Thoracic aorta (tissue), 2 donors: Measurements from ENCODE around the gene AJM1. TPM values are rescaled to one million over a fixed set of nuclear protein-coding genes. Genes with fewer than 3 reads are reported as not detected.
A peak's percentile ranks its signal among the peaks of the same experiment; 100 is the strongest.

Source experiments
- ATAC-seq: fragments of 150-250 bp; one replicate; pipeline ENCODE4 v1.8.0; 2017; ENCODE audit warnings: low read depth; ENCODE audit not compliant: insufficient number of reproducible peaks, low FRiP score
- DNase-seq: peaks from one replicate; pipeline ENCODE4 v3.0.0-alpha.2; 2020; ENCODE audit warnings: low spot score
- H3K27ac ChIP-seq, 2 donors: fragments of 200-600 bp; sonication (generic); 1 replicate in 1 of 2; 2 replicates in 1 of 2; pipeline ENCODE4 v1.5.1; 2016; ENCODE audit warnings: mild to moderate bottlenecking in 2 of 2, moderate library complexity in 2 of 2
- H3K27me3 ChIP-seq: fragments of 200-600 bp; sonication (generic); replicated peaks from 2 replicates; pipeline ENCODE4 v1.6.0; 2016; ENCODE audit warnings: mild to moderate bottlenecking; ENCODE audit not compliant: insufficient read depth
- H3K36me3 ChIP-seq: fragments of 200-600 bp; sonication (generic); one replicate; pipeline ENCODE4 v1.5.1; 2016
- H3K4me1 ChIP-seq, 2 donors: fragments of 200-600 bp; sonication (generic); 1 replicate in 1 of 2; 2 replicates in 1 of 2; pipeline versions ENCODE4 v1.5.1 to v1.6.0; 2016; ENCODE audit warnings: low read depth in 2 of 2, mild to moderate bottlenecking in 1 of 2; ENCODE audit not compliant: control insufficient read depth in 1 of 2
- H3K4me3 ChIP-seq: fragments of 200-600 bp; sonication (generic); 2 replicates; pipeline ENCODE4 v1.5.1; 2016; ENCODE audit warnings: mild to moderate bottlenecking
- H3K9me3 ChIP-seq: fragments of 200-600 bp; sonication (generic); 2 replicates; pipeline ENCODE4 v1.5.1; 2016
- total RNA-seq, 2 donors: library from RNA; depleted of rRNA; stranded (reverse); fragments of >200 nt; gene quantifications; one replicate each; pipeline versions ENCODE4 v1.1.0 to v1.2.3, GENCODE V29; 2016
- TF ChIP-seq, protein P1 (sequence below): fragments of 200-600 bp; sonication (generic); IDR thresholded peaks from one replicate; pipeline ENCODE4 v1.5.1; 2019; ENCODE audit warnings: antibody characterized with exemption

The AJM1 gene
- total RNA-seq, 2 donors from 2014 or later, result 7.3 to 9.2 TPM

DNA sequence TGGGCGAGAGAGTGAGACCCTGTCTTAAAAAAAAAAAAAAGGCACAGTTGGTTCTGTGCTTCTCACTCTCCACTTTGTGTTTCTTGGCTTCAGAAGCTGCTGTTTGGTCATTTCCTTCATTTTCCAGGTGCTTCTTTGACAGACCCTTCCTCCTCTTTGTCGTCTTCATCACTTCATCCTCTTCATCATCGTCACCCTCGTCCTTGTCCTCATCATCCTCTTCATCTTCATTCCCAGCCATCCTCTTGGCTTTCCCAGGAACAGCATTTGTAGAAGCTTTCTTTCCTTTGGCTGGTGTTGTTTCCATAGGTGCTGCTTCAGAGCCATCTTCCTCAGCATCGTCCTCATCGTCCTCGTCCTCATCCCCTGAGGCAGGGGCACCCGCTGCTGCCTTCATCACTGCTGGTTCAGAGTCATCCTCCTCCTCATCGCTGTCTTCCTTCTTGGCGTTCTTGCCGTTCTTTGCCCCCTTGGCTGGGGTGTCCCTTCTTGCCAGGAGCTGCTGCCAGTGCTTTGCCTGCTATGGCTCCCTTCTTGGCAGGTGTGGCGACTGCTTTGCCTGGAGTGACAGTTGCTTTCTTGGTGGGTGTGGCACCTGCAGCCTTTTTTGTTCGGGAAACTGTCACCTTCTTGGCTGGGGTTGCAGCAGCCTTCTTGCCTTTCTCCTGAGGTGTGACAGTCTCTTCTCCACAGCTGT lies 27.4 kb upstream of the AJM1 start:
- no peak overlapping the region for H3K27ac ChIP-seq
- no peak for ATAC-seq

DNA sequence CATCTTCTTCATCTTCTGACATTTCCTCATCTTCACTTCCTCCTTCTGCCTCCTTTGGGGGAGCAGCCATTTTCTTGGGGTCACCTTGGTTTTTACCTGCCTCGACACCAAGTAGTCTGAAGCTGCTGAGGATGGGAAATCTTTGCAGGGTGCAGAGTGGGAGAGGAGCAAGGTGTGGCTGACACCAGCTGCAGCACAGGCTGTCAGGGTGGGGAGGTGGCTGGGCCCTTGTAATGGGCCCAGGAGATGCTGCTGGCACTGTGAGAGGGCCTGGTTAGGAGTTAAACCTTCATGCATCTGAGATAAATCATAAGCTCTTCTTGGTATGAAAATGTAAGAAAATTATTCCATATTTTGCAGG lies 26.9 kb upstream of the AJM1 start:
- DNase-seq (no peak), ATAC-seq (no peak)
- TF ChIP-seq, protein P1, sequence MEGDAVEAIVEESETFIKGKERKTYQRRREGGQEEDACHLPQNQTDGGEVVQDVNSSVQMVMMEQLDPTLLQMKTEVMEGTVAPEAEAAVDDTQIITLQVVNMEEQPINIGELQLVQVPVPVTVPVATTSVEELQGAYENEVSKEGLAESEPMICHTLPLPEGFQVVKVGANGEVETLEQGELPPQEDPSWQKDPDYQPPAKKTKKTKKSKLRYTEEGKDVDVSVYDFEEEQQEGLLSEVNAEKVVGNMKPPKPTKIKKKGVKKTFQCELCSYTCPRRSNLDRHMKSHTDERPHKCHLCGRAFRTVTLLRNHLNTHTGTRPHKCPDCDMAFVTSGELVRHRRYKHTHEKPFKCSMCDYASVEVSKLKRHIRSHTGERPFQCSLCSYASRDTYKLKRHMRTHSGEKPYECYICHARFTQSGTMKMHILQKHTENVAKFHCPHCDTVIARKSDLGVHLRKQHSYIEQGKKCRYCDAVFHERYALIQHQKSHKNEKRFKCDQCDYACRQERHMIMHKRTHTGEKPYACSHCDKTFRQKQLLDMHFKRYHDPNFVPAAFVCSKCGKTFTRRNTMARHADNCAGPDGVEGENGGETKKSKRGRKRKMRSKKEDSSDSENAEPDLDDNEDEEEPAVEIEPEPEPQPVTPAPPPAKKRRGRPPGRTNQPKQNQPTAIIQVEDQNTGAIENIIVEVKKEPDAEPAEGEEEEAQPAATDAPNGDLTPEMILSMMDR, result no peak
- Histone ChIP-seq H3K36me3 (peaks cover 7% of the 10 kb centered on the region), H3K27ac (no peak overlapping the region), H3K4me1 (peaks cover 0 to 6% of the 10 kb centered on the region in 2 donors), H3K27me3 (no peaks in the 10 kb centered on the region), H3K9me3 (no peaks in the 10 kb centered on the region), H3K4me3 (no peak overlapping the region)

More for the DNA sequence above, 27.4 kb upstream of the AJM1 start:
- Histone ChIP-seq H3K4me3 (no peak overlapping the region), H3K9me3 (no peaks in the 10 kb centered on the region), H3K27me3 (no peaks in the 10 kb centered on the region), H3K36me3 (peaks cover 7% of the 10 kb centered on the region), H3K4me1 (peaks cover 4 to 10% of the 10 kb centered on the region in 2 donors)
- no peak for DNase-seq
- TF ChIP-seq, protein P1, result no peak

DNA sequence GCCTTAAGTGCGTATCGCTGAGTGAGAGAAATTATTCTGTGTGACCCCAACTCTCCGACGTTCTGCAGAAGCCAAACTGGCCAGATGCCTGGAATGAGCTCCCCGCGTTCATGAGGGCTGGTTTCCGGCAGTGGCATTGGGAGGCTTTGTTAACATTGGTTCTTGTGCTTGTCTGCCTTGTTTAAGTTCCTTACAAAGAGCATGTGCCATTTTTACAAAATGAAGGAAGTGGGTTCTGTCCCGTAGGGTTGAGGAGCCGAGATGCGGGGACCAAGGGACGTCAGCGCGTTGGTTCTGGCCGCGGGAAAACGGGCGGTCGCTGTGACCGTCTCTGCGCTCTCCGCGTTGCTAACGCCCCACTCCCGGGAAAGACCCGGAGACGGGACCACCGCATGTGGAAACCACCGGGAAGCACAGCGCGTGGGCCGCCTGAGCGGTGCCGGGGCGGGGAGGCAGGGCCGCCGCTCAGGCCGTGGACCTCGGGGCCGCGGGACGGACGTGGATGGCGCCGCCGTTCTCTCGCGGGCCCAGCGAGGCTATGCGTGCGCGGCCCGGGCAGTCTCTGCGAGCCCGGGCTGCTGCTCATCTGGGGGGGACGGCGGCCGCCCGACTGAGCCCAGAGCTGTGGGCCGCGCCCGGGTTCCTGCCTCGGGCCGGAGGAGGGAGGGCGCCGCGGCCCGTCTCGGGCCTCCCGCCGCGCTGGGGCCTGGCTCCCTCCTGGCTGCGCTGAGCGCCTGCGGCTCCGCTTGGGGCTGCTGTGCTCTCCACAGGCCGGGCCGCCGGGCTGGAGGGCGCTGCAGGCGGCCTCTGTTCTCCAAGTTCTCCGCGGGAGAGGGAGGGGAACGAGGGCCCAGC lies 21.1 kb upstream of the AJM1 start:
- Histone ChIP-seq H3K27me3 (no peaks in the 10 kb centered on the region), H3K4me1 (peaks cover 3 to 11% of the 10 kb centered on the region in 2 donors), H3K9me3 (no peaks in the 10 kb centered on the region), H3K27ac (no peak overlapping the region), H3K36me3 (peaks cover 19% of the 10 kb centered on the region), H3K4me3 (peak overlapping the region; percentile 68)
- DNase-seq (no peak), ATAC-seq (no peak)
- TF ChIP-seq, protein P1, result no peak

DNA sequence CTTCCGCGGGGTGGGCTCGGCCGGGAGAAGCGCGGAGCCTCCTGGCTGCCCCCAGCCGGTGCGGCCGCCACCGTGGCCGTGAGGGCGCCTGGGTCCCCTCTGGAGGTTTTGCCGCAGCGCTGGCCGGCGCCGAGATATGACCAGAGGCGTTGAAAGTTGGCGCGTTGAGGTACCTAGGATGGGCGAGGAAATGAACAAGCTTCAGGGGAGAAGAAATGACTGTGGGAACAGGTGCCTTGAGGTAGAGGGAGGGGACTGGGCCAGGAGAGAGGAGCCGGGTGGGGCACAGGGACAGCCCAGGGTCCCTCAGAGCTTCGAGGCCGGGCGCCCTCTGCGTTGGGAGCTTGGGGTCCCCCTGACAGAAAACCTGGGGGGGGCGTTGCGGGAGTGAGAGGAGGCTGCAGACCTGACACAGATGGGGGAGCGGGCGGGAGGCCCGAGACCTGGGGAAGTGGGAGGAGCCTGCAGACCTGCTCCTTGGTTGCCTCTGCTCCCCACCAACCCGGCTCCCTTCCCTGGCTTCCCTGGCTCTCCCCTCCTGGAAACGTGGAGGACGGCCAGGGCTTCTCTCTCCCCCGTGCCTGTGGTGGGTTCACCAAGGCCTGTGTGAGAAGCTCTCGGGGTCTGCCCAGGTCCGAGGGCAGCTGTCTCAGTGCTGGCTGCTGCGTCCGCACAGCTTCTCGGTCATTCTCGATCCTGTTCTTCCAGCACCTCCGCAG lies 20.3 kb upstream of the AJM1 start:
- no peak overlapping the region for H3K27ac ChIP-seq
- no peak for ATAC-seq
- TF ChIP-seq, protein P1, result no peak
- peaks cover 3 to 11% of the 10 kb centered on the region in 2 donors for H3K4me1 ChIP-seq
- no peaks in the 10 kb centered on the region for H3K27me3 ChIP-seq
- H3K36me3 ChIP-seq, result peaks cover 23% of the 10 kb centered on the region
- DNase-seq, result no peak
- H3K4me3 ChIP-seq, result peak overlapping the region; percentile 68
- no peaks in the 10 kb centered on the region for H3K9me3 ChIP-seq
